ENCODE results near the gene KDM8. TPM values are rescaled to one million over a fixed set of nuclear protein-coding genes. Genes with fewer than 3 reads are reported as not detected.

Gene KDM8
- total RNA-seq, 1 experiment from 2014 or later = 10.9 TPM

- Mint-ChIP-seq H3K36me3 (peaks cover 5% of the 10 kb centered on the region), H3K9me3 (peaks cover 18% of the 10 kb centered on the region), H3K4me1 (no peaks in the 10 kb centered on the region), H3K27me3 (ENCODE audit: low read depth) (0 out of 2 replicates have a peak, but pooled peaks cover 6% of the 10 kb centered on the region), H3K27ac (no peak overlapping the region), H3K4me3 (no peak overlapping the region)
- POLR2A ChIA-PET = no interaction called here
- CTCF ChIA-PET = interaction anchor here (4.2 kb wide), 1 partner anchor 15 kb away, joined by 15 read pairs; no protein-coding TSS in a partner anchor
- ATAC-seq (no peak), DNase-seq (ENCODE audit: low spot score) (no peak)
- TF ChIP-seq SMAD4 (CRISPR knock-in tag; IDR thresholded peaks at IDR 0.05) = no peak
Observed at GRCh38 chr16:27164352-27164751, 39.0 kb upstream of the KDM8 start.

GRCh38 chr16:27165576-27165975, 37.8 kb upstream of the KDM8 start:
- CTCF ChIA-PET = interaction anchor here (1.3 to 4.2 kb wide), 2 partner anchors 14 to 203 kb away, joined by 4 to 15 read pairs; no protein-coding TSS in a partner anchor
- no peak overlapping the region for H3K27ac Mint-ChIP-seq
- peaks cover 18% of the 10 kb centered on the region for H3K9me3 Mint-ChIP-seq
- H3K4me1 Mint-ChIP-seq = no peaks in the 10 kb centered on the region
- no peak overlapping the region for H3K4me3 Mint-ChIP-seq
- H3K36me3 Mint-ChIP-seq = peaks cover 5% of the 10 kb centered on the region
- POLR2A ChIA-PET = no interaction called here
- TF ChIP-seq ZNF121 (CRISPR knock-in tag; IDR thresholded peaks at IDR 0.05) (no peak), ESRRA (CRISPR knock-in tag; IDR thresholded peaks at IDR 0.05; ENCODE audit: borderline replicate concordance) (no peak), ZNF512 (CRISPR knock-in tag; IDR thresholded peaks at IDR 0.05; ENCODE audit: borderline replicate concordance) (no peak), ZNF425 (CRISPR knock-in tag; conservative IDR thresholded peaks at IDR 0.05) (no peak), CDX4 (CRISPR knock-in tag; IDR thresholded peaks at IDR 0.05; ENCODE audit: borderline replicate concordance) (no peak), SMAD3 (CRISPR knock-in tag; IDR thresholded peaks at IDR 0.05; ENCODE audit: borderline replicate concordance) (no peak), PRDM15 (CRISPR knock-in tag; IDR thresholded peaks at IDR 0.05) (no peak), CBFB (CRISPR knock-in tag; IDR thresholded peaks at IDR 0.05; ENCODE audit: low read depth) (no peak)
- 0 out of 2 replicates have a peak, but pooled peaks cover 6% of the 10 kb centered on the region for H3K27me3 Mint-ChIP-seq (ENCODE audit: low read depth)
- no peak for ATAC-seq
- no peak for DNase-seq (ENCODE audit: low spot score)

GRCh38 chr16:27168790-27169189, 34.5 kb upstream of the KDM8 start:
- Mint-ChIP-seq H3K4me1 (no peaks in the 10 kb centered on the region), H3K36me3 (peaks cover 7% of the 10 kb centered on the region; the same call in 1 of the 2 replicates), H3K9me3 (peaks cover 19% of the 10 kb centered on the region), H3K27ac (no peak overlapping the region), H3K4me3 (no peak overlapping the region), H3K27me3 (ENCODE audit: low read depth) (peaks cover 10% of the 10 kb centered on the region)
- POLR2A ChIA-PET = no interaction called here
- ATAC-seq (no peak), DNase-seq (ENCODE audit: low spot score) (no peak)
- CTCF ChIA-PET = interaction anchor here (1.4 to 4.0 kb wide), 3 partner anchors 10 to 199 kb away, joined by 7 to 55 read pairs (median 8); no protein-coding TSS in a partner anchor
- TF ChIP-seq SOX15 (CRISPR knock-in tag; IDR thresholded peaks at IDR 0.05) = no peak
- TF ChIP-seq ZNF281 (CRISPR knock-in tag; IDR thresholded peaks at IDR 0.05) = no peak
- TF ChIP-seq SMAD3 (CRISPR knock-in tag; IDR thresholded peaks at IDR 0.05; ENCODE audit: borderline replicate concordance) = no peak
- no peak for TF ChIP-seq OVOL2 (CRISPR knock-in tag; IDR thresholded peaks at IDR 0.05; ENCODE audit: borderline replicate concordance)
- no peak for TF ChIP-seq ETV6 (CRISPR knock-in tag; IDR thresholded peaks at IDR 0.05)
- no peak for TF ChIP-seq NFYB (CRISPR knock-in tag; conservative IDR thresholded peaks at IDR 0.05; ENCODE audit: low read depth)
- no peak for TF ChIP-seq CREM (CRISPR knock-in tag; IDR thresholded peaks at IDR 0.05)
- no peak for TF ChIP-seq ZNF416 (CRISPR knock-in tag; IDR thresholded peaks at IDR 0.05)
- no peak for TF ChIP-seq ZNF423 (CRISPR knock-in tag; IDR thresholded peaks at IDR 0.05)
- TF ChIP-seq JAZF1 (CRISPR knock-in tag; IDR thresholded peaks at IDR 0.05) = no peak
- TF ChIP-seq ZBTB43 (CRISPR knock-in tag; IDR thresholded peaks at IDR 0.05) = no peak
- TF ChIP-seq GABPB1 (CRISPR knock-in tag; IDR thresholded peaks at IDR 0.05) = no peak
- TF ChIP-seq GTF2I (CRISPR knock-in tag; conservative IDR thresholded peaks at IDR 0.05) = no peak
